GM13977 (cell line): Measurements from ENCODE around the gene NECAB3.

ENCODE experiments used
- DNase-seq: peaks from one replicate; pipeline ENCODE4 v3.0.0; 2012; ENCODE audit warnings: low spot score
- CTCF ChIP-seq: IDR thresholded peaks from 2 replicates; pipeline ENCODE4 v1.5.1; 2012; ENCODE audit warnings: mild to moderate bottlenecking, control low read depth; ENCODE audit not compliant: insufficient read depth; ENCODE audit errors: extremely low read depth, missing control alignments
- in situ Hi-C: fragments of 300-500 bp; cut with MboI; formaldehyde crosslinking; loops from one replicate; pipeline ENCODE4 v1.12.0; 2022; ENCODE audit warnings: low sequenced_read_pairs, low pct_unique_long_range_greater_than_20kb, mixed read lengths, inconsistent platforms; ENCODE audit not compliant: unreplicated experiment

NECAB3 gene, protein sequence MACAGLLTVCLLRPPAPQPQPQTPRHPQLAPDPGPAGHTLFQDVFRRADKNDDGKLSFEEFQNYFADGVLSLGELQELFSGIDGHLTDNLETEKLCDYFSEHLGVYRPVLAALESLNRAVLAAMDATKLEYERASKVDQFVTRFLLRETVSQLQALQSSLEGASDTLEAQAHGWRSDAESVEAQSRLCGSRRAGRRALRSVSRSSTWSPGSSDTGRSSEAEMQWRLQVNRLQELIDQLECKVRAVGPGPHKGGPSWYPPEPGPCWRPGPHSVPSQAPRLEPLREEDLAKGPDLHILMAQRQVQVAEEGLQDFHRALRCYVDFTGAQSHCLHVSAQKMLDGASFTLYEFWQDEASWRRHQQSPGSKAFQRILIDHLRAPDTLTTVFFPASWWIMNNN

GRCh38 chr20:33674294-33675135 lies at the start of gene NECAB3:
NECAB3 (minus strand) TSS chr20:33674428; CDS start chr20:33674352, 76 bp downstream.
- no peak for TF ChIP-seq CTCF
- in situ Hi-C loops = no loop called here
- peak; percentile 93 for DNase-seq

GRCh38 chr20:33721391-33722140 lies 47.3 kb upstream of the NECAB3 start:
- in situ Hi-C loops = no loop called here
- no peak for TF ChIP-seq CTCF
- DNase-seq = no peak

GRCh38 chr20:33719989-33720709 lies 45.9 kb upstream of the NECAB3 start, which contains the start of gene PXMP4:
PXMP4 (minus strand) TSS chr20:33720310; CDS start chr20:33720207, 103 bp downstream.
- peak; percentile 97 for DNase-seq
- in situ Hi-C loops = no loop called here
- no peak for TF ChIP-seq CTCF

DNA sequence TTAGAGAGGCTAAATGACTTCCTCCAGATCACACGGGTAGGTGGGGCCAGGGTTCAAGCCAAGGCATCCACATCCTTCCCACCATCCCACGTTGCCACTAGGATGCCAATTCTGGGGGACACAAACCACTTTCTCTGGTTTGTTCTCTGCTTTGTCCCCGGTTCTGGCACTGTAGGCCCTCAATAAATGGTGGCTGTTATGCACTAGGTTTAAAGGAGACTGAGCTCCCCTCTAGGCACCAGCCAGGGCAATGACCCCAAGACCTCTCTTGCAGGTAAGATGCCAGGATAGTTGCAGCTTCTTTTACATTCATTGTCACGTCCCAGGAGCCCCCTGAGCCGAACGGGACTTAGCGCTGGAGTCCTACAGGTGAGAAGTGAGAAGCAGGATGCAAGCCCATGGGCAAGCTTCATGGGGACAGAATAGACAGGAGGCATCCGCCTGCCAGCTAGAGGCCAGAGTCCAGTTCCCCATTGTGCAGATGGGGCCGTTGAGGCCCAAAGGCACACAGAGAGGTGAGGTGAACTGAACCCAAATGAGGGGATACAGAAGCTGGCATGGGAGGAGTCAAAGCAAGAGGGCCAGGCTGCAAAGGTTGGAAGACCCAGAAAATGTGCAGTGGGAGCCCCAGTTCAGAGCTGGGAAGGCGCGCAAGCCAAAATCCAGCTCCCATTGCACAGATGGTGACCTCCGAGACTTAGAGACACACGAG lies 45.2 kb upstream of the NECAB3 start:
- in situ Hi-C loops = no loop called here
- TF ChIP-seq CTCF = no peak

DNA sequence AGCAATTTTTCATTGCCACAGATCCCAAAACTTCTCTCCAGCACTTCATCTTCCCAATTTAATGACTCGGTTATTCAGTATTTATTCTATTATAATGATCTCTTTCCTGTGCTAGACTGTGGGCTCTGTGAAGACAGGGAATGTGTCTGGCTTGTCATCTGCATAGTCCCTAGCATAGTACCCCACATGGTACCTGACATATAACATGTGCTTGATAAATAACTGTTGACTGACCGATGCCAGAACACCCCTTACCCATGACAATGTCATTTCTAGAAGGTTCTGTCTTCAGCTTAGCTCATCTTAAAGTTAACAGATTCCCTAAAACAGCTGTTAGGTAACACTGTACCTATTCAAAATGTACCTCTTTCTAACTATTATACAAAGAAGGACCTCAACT lies 42.3 kb upstream of the NECAB3 start:
- TF ChIP-seq CTCF = no peak
- in situ Hi-C loops = no loop called here
- no peak for DNase-seq

More for the DNA sequence above, 45.2 kb upstream of the NECAB3 start:
- DNase-seq = no peak
